ENCODE data around the gene GAGE12E. TPM values are rescaled to one million over a fixed set of nuclear protein-coding genes. Genes with fewer than 3 reads are reported as not detected.

GAGE12E gene
- total RNA-seq, 2 donors from 2014 or later = not detected

Other genes starting within 250 kb of the GAGE12E start
- gene GAGE10, start 247.6 kb upstream of the GAGE12E start, total RNA-seq = not detected
- gene GAGE12J, start 229.3 kb upstream of the GAGE12E start, total RNA-seq = not detected
- gene GAGE13, start 219.7 kb upstream of the GAGE12E start, total RNA-seq = not detected
- not detected for gene GAGE12C, start 19.1 kb upstream of the GAGE12E start, total RNA-seq
- gene GAGE12D, start 9.6 kb upstream of the GAGE12E start, total RNA-seq = not detected
- gene GAGE12F, start 9.6 kb downstream of the GAGE12E start, total RNA-seq = not detected
- not detected for gene GAGE12G, start 19.1 kb downstream of the GAGE12E start, total RNA-seq
- gene GAGE12H, start 28.7 kb downstream of the GAGE12E start, total RNA-seq = not detected
- gene GAGE2A, start 38.2 kb downstream of the GAGE12E start, total RNA-seq = not detected
- not detected for gene GAGE1, start 47.7 kb downstream of the GAGE12E start, total RNA-seq
- not detected for gene PAGE1, start 144.7 kb downstream of the GAGE12E start, total RNA-seq